SK-N-SH (cell line): ENCODE data around the gene UBN2. TPM values are rescaled to one million over a fixed set of nuclear protein-coding genes. Genes with fewer than 3 reads are reported as not detected.

ENCODE experiments used
- CTCF ChIA-PET: fragments of 300-600, 350-600 bp; formaldehyde crosslinking; extraction: SDS; loops from one replicate; lab custom pipeline; 2021; lab: Yijun Ruan, JAX
- POLR2A ChIA-PET: fragments of 350-600 bp; sonication (Branson Sonifier 250); formaldehyde crosslinking; extraction: SDS; loops from one replicate; lab custom pipeline; 2020; ENCODE audit warnings: antibody characterized with exemption, inconsistent platforms; lab: Yijun Ruan, JAX
- DNase-seq: peaks from one replicate; pipeline ENCODE4 v3.0.0; 2012
- H2AFZ ChIP-seq: fragments of 200-600 bp; sonication (generic); 2 replicates; pipeline ENCODE4 v1.8.1; 2016; ENCODE audit warnings: antibody characterized with exemption, mild to moderate bottlenecking, low read depth
- H3F3A ChIP-seq: fragments of 200-600 bp; sonication (generic); replicated peaks from 2 replicates; pipeline ENCODE3; 2016; ENCODE audit warnings: antibody characterized with exemption, mild to moderate bottlenecking; ENCODE audit not compliant: insufficient read depth
- H3K27ac ChIP-seq, 2 experiments: fragments of 200-500 bp in 1 of 2; fragments of 200-600 bp in 1 of 2; sonication (Bioruptor generic) in 1 of 2; sonication (generic), shearing (Covaris generic) in 1 of 2; 2 replicates each; pipeline versions ENCODE4 v1.5.1 to v1.6.1; 2014 to 2016; ENCODE audit warnings: low read depth in 2 of 2, inconsistent platforms in 1 of 2, low read length in 1 of 2, mild to moderate bottlenecking in 1 of 2, mixed read lengths in 1 of 2
- H3K27me3 ChIP-seq: fragments of 200-600 bp; sonication (generic), shearing (Covaris generic); 2 replicates; pipeline ENCODE4 v1.6.1; 2016; ENCODE audit warnings: mixed run types; ENCODE audit not compliant: insufficient read depth
- H3K36me3 ChIP-seq, 2 experiments: fragments of 200-500 bp in 1 of 2; fragments of 200-600 bp in 1 of 2; sonication (Bioruptor generic) in 1 of 2; sonication (generic) in 1 of 2; replicated peaks in 1 of 2; 2 replicates each; pipeline versions ENCODE3 to v1.5.1; 2014 to 2016; ENCODE audit warnings: low read length in 1 of 2, mild to moderate bottlenecking in 1 of 2; ENCODE audit not compliant: insufficient read depth in 2 of 2, control insufficient read depth in 1 of 2
- H3K4me1 ChIP-seq, 2 experiments: fragments of 200-500 bp in 1 of 2; fragments of 200-600 bp in 1 of 2; sonication (Bioruptor generic) in 1 of 2; sonication (generic), shearing (Covaris generic) in 1 of 2; 2 replicates each; pipeline versions ENCODE4 v1.5.1 to v1.6.1; 2014 to 2016; ENCODE audit warnings: low read depth in 1 of 2, low read length in 1 of 2, mixed run types in 1 of 2; ENCODE audit not compliant: insufficient read depth in 2 of 2, control insufficient read depth in 1 of 2
- H3K4me2 ChIP-seq: fragments of 200-600 bp; sonication (generic), shearing (Covaris generic); 2 replicates; pipeline ENCODE4 v1.6.1; 2017; ENCODE audit warnings: mixed run types
- H3K4me3 ChIP-seq, 2 experiments: fragments of 200-500 bp in 1 of 2; fragments of 200-600 bp in 1 of 2; sonication (Bioruptor generic) in 1 of 2; sonication (generic), shearing (Covaris generic) in 1 of 2; 2 replicates each; pipeline versions ENCODE4 v1.5.1 to v1.8.1; 2014 to 2016; ENCODE audit warnings: low read depth in 2 of 2, inconsistent platforms in 1 of 2, low read length in 1 of 2, mild to moderate bottlenecking in 1 of 2, mixed read lengths in 1 of 2, moderate library complexity in 1 of 2
- H3K79me2 ChIP-seq: fragments of 200-600 bp; sonication (generic); 2 replicates; pipeline ENCODE4 v1.8.1; 2017; ENCODE audit warnings: mild to moderate bottlenecking; ENCODE audit not compliant: insufficient read depth
- H3K9ac ChIP-seq: fragments of 200-600 bp; sonication (generic); 2 replicates; pipeline ENCODE4 v1.6.1; 2017; ENCODE audit warnings: mixed run types
- H3K9me2 ChIP-seq: fragments of 200-600 bp; sonication (generic); 2 replicates; pipeline ENCODE4 v1.6.1; 2017; ENCODE audit warnings: mixed run types
- H3K9me3 ChIP-seq: fragments of 200-600 bp; sonication (generic); 2 replicates; pipeline ENCODE4 v1.6.1; 2017; ENCODE audit warnings: mixed run types, mild to moderate bottlenecking, moderate library complexity
- H4K20me1 ChIP-seq: fragments of 200-600 bp; sonication (generic); 2 replicates; pipeline ENCODE4 v1.6.1; 2017; ENCODE audit warnings: mild to moderate bottlenecking, mixed run types; ENCODE audit not compliant: insufficient read depth
- ELF1 ChIP-seq: IDR thresholded peaks from 2 replicates; pipeline ENCODE4 v1.4.0; 2012
- EP300 ChIP-seq, 2 experiments: IDR thresholded peaks; 2 replicates each; pipeline versions ENCODE4 v1.4.0 to v1.6.1; 2012; ENCODE audit warnings: borderline replicate concordance in 1 of 2, low read depth in 1 of 2, low read length in 1 of 2
- EZH2phosphoT487 ChIP-seq: fragments of 200-600 bp; sonication (generic); IDR thresholded peaks from 2 replicates; pipeline ENCODE4 v1.6.1; 2017; ENCODE audit warnings: low read depth, mixed run types, mild to moderate bottlenecking, antibody characterized with exemption, moderate library complexity, borderline replicate concordance
- FOSL2 ChIP-seq: IDR thresholded peaks from 2 replicates; pipeline ENCODE4 v1.4.0; 2012; ENCODE audit warnings: low read depth, mild to moderate bottlenecking, moderate library complexity, borderline replicate concordance
- FOXJ3 ChIP-seq: sonication (generic); formaldehyde crosslinking; IDR thresholded peaks from 2 replicates; pipeline ENCODE4 v1.5.1; 2020; ENCODE audit warnings: mild to moderate bottlenecking, missing genetic modification reagents
- FOXM1 ChIP-seq: IDR thresholded peaks from 2 replicates; pipeline ENCODE4 v1.4.0; 2012; ENCODE audit warnings: low read depth, mild to moderate bottlenecking
- JUND ChIP-seq: IDR thresholded peaks from 2 replicates; pipeline ENCODE4 v1.4.0; 2012
- MEF2A ChIP-seq: IDR thresholded peaks from 2 replicates; pipeline ENCODE4 v1.4.0; 2012; ENCODE audit warnings: low read depth, borderline replicate concordance
- MXI1 ChIP-seq: IDR thresholded peaks from 2 replicates; pipeline ENCODE4 v1.6.1; 2012; ENCODE audit warnings: mild to moderate bottlenecking, low read depth, low read length, improper control_type of control experiment
- NFIC ChIP-seq: IDR thresholded peaks from 2 replicates; pipeline ENCODE4 v1.4.0; 2012; ENCODE audit warnings: borderline replicate concordance
- POLR2AphosphoS5 ChIP-seq: IDR thresholded peaks from 2 replicates; pipeline ENCODE4 v1.6.1; 2012; ENCODE audit warnings: low read depth, low read length
- RXRA ChIP-seq: IDR thresholded peaks from 2 replicates; pipeline ENCODE4 v1.4.0; 2012; ENCODE audit warnings: low read depth, mild to moderate bottlenecking, borderline replicate concordance
- TAF1 ChIP-seq: IDR thresholded peaks from 2 replicates; pipeline ENCODE4 v1.6.1; 2012; ENCODE audit warnings: low read depth, mild to moderate bottlenecking, low read length, moderate library complexity, borderline replicate concordance
- USF1 ChIP-seq: IDR thresholded peaks from 2 replicates; pipeline ENCODE4 v1.4.0; 2012; ENCODE audit warnings: low read depth, borderline replicate concordance
- YY1 ChIP-seq: IDR thresholded peaks from 2 replicates; pipeline ENCODE4 v1.4.0; 2012; ENCODE audit warnings: low read depth, mild to moderate bottlenecking
- ZBTB33 ChIP-seq: IDR thresholded peaks from 2 replicates; pipeline ENCODE4 v1.4.0; 2012; ENCODE audit warnings: low read depth, borderline replicate concordance
- WGBS: methylation state at CpG from one replicate; pipeline ENCODE4 v1.1.6; 2017; ENCODE audit warnings: low lambda C conversion rate; 5-methylcytosine and 5-hydroxymethylcytosine counted together
- polyA plus RNA-seq, 3 experiments: library from polyadenylated mRNA; depleted of rRNA; stranded (reverse); fragments of >200 nt; gene quantifications; 2 replicates each; pipeline ENCODE4 v1.2.3, GENCODE V29; 2012
- TF ChIP-seq, protein P1 (sequence below): IDR thresholded peaks from 2 replicates; pipeline ENCODE4; 2012

UBN2 gene
- polyA plus RNA-seq, 1 of the 3 experiments (the other 2 are of a cell fraction) = 2.0 TPM

- no peak for TF ChIP-seq FOXM1
- TF ChIP-seq, protein P1, sequence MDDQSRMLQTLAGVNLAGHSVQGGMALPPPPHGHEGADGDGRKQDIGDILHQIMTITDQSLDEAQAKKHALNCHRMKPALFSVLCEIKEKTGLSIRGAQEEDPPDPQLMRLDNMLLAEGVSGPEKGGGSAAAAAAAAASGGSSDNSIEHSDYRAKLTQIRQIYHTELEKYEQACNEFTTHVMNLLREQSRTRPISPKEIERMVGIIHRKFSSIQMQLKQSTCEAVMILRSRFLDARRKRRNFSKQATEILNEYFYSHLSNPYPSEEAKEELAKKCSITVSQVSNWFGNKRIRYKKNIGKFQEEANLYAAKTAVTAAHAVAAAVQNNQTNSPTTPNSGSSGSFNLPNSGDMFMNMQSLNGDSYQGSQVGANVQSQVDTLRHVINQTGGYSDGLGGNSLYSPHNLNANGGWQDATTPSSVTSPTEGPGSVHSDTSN = no peak
- TF ChIP-seq FOXJ3 (CRISPR knock-in tag) = no peak
- TF ChIP-seq MEF2A = no peak
- no peak for TF ChIP-seq POLR2AphosphoS5
- TF ChIP-seq MXI1 = no peak
- TF ChIP-seq JUND = no peak
- no peak for TF ChIP-seq EZH2phosphoT487
- TF ChIP-seq RXRA = no peak
- no peak for TF ChIP-seq FOSL2
- TF ChIP-seq EP300 (IDR thresholded peaks at IDR 0.05; ENCODE audit: borderline replicate concordance in 1 of 2, low read depth in 1 of 2, low read length in 1 of 2) = no peak
- no peak for TF ChIP-seq USF1
- no peak for TF ChIP-seq ZBTB33
- TF ChIP-seq NFIC = no peak
- no peak for TF ChIP-seq YY1
- TF ChIP-seq ELF1 = no peak
- TF ChIP-seq TAF1 = no peak
- Histone ChIP-seq H3K79me2 (peaks cover 26% of the 10 kb centered on the region), H3K9me2 (no peaks in the 10 kb centered on the region), H3F3A (peaks cover 12% of the 10 kb centered on the region), H3K4me3 (no peak overlapping the region), H3K9ac (no peak overlapping the region), H3K9me3 (no peaks in the 10 kb centered on the region), H3K36me3 (peaks cover 63 to 73% of the 10 kb centered on the region in 2 experiments), H3K27me3 (no peaks in the 10 kb centered on the region), H3K4me2 (no peak overlapping the region), H4K20me1 (no peaks in the 10 kb centered on the region), H2AFZ (no peak overlapping the region), H3K27ac (no peak overlapping the region), H3K4me1 (no peaks in the 10 kb centered on the region)
- ChIA-PET CTCF (no interaction called here), POLR2A (no interaction called here)
- 98% methylated on average over 4 of the region's 4 CpGs for WGBS
- no peak for DNase-seq
These were observed 18.3 kb downstream of the UBN2 start for GRCh38 chr7:139249179-139249810.
